Stimulated activated CD8-positive, alpha-beta memory T cell treated with anti-CD3 and anti-CD28 coated beads, Interleukin-7, amount 100 ng/mL, for 48 hours (primary cell): Measurements from ENCODE around the gene ATP11A.

ENCODE experiments used
- DNase-seq, 2 donors: peaks; one replicate each; pipeline ENCODE4 v3.0.0-alpha.2; 2020; ENCODE audit warnings: low read depth in 1 of 2; ENCODE audit errors: extremely low read depth in 1 of 2

Gene ATP11A

DNA sequence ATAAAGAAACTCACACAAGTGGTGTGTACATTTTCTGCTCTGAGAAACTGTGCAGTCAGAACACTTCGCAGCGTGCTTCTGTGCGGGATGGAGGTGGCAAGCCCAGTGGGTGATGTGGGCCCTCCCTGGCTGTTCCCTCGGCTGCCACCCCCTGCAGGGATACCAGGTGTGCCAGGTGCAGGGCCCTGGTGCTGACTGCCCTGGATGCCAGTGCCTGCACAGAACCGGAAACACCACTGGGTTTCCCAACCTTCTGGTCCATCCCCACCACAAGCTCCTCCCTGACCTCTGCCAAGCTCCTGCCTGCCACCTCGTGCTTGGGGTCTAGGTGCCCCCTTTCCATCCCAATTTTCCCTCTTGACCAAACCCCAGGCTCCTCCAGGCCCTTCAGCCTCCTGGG is 197.3 kb downstream of the ATP11A start:
- DNase-seq: no peak

DNA sequence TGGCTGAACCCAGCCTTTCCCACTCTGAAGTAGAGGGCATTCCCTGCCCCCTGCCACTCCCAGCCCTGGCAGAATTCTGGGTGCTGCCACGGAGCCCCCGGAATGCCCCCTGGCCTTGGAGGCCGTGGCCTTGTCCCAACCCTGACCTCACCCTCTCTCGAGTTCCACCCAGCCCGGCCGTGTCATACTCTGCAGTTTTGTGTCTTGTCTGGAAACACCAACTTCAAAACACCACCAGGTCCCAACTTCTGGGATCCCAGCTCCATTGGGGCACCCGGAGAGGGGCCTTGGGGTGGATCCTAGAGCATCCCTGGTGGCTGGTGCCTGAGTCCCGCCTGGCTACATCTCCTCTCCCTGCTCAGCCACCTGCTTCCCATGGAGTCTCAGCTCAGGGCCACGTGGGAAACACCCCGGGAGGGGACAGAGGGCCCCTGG is 197.7 kb downstream of the ATP11A start:
- DNase-seq: no peak

- DNase-seq: no peak
Measured at GRCh38 chr13:112888238-112889111, 198.6 kb downstream of the ATP11A start.

- DNase-seq: no peak
Measured at GRCh38 chr13:112889351-112890290, 199.8 kb downstream of the ATP11A start.

DNA sequence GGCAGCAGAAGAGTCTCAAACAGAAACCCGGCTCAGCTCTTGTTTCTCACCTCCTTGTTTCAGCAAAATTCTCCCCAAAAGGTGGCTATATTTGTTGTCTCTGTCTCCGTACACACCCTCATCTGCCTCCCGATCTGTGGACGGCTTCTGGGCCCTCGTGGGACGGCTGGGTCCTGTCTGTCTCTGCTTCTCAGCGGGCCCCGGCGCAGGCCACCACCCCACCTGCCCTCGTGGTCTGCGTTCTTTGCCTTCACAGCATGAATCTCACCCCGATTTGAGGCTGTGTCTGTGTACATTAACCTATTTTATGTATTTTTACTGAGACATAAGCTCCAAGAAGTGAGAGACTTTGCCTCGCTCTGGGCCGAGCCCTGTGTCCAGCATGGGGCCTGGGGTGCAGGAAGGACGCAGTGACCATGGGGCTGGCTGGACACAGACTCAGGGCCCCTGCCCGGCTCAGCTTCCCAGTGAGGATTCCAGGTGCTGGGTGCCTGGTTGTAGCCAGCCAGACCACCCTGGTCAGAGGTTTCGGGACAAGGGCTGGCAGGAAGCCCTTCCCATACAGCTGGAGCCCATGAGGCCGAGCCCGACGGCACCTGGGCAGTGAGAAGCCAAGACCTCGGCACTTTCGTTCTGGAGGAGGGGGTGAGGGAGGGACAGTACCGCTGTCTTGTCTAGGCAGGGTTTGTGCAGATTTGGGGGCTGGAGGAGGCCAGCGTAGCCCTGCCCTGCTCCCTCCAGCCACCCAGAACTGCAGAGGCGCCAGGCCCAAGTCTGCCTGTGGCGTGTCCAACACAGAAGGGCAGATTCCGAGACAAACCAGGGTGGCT is 200.7 kb downstream of the ATP11A start:
- no peak for DNase-seq

DNA sequence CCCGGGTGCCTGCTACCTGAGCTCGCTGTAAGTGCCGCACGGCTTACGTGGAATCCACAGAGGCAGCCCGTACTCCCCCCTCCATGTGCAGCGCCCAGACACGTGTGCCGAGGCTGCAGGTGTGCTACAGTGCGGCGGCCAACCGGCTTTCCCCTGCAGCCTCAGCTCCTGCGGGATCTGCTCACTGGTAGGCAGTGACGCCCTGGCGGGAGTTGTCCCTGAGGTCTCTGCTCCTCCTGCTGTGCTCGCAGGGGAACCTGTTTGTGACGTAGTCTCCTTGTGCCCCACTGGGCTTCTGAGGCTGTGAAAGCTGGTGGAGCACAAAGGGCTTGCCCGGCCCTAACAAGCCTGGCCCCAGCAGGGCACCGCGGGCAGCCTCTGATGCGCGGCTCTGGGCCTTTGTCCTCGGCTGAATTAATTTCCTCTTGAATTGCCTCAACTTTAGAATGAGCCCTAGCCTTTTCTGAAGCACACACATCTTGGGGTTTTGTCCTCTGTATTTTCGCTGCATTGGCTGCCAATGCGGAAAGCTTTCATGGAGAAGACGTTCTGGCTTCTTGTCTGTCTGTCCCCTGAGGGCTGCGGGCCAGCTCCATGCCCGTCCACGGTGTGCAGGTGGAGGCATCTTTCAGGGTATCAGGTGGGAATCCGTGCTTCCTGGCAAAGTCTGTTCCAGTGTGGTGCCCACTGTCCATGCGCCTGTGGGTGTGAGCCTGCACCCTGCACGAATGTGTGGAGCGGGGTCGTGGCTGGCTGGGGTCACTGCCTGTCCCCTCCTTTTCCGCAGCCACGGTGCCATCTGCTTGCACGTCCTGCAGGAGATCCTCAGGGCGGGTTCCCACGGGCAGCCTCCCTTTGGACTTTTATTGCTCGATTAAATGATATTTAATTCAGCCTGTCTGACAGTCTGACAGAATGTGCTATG is 201.9 kb downstream of the ATP11A start:
- DNase-seq: no peak

- DNase-seq: no peak
Measured at GRCh38 chr13:112892426-112893206, 202.8 kb downstream of the ATP11A start.

DNA sequence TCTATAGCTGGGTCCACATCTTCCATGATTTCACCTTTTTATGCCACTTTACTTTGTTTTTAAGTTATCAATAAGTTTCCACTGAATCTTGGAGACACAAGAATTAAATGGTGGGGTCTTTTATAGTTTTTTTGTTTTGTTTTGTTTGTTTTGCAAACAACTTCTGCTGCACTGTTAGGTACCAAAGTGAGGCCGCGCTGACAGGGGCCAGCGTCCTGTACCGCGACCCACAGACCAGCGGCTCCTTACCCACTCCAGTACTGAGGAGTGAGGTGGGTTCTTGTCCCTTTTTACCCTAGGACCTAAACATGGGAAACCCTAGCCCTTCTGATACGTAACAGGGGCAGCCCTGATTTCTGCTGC is 203.3 kb downstream of the ATP11A start:
- DNase-seq: no peak

DNA sequence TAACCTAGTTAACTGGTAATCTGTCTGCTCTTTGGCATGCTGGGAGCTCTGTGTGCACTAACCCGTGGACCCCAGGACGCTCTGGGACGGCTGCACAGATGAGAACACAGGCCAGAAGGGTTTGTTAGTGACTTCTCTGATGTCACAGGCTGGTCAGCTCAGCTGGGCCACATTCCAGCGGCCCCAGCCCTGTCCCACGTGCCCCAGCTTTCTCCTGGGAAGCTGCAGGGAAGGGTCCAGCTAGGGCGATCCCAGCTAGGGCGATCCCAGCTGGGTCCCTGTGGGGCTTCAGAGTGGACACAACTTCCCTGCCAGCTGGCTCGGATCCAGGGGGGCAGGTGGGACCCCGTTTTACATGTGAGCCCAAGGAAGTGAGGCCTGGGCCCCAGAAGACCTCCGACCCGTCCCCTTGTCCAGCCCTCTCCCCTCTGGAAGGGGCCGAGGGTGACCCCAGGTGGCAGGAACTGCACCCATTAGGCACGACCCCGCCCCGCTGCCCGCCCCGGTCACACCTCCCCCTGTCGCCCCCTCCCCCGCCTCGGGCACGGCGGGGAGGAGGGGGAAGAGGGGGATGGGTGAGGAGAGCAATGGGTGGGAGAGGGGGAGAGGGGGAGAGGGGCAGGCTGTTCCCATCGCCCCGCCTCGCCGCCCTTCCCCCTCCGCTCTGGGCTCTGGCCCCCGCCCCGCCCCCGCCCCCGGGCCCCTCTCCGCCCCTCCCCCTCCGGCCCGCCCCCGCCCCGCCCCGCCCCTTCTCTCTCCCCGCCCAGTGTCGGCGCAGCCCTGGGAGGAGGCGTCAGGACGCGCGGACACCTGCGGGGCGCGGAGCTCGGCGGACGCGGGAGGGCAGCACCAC is 204.0 kb downstream of the ATP11A start:
- no peak for DNase-seq

DNA sequence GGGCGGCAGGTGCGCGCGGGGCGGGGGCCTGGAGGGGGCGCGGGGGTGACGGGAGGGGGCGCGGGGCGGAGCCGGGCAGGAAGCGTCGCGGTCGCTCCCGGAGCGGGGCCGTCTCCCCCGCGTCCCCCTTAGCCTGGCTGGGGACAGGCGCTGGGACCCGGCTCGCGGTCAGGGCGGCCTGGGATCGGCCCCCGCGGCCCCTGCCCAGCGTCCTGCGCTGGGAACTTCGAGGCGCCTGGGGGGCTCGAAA is 204.5 kb downstream of the ATP11A start:
- DNase-seq: no peak

DNA sequence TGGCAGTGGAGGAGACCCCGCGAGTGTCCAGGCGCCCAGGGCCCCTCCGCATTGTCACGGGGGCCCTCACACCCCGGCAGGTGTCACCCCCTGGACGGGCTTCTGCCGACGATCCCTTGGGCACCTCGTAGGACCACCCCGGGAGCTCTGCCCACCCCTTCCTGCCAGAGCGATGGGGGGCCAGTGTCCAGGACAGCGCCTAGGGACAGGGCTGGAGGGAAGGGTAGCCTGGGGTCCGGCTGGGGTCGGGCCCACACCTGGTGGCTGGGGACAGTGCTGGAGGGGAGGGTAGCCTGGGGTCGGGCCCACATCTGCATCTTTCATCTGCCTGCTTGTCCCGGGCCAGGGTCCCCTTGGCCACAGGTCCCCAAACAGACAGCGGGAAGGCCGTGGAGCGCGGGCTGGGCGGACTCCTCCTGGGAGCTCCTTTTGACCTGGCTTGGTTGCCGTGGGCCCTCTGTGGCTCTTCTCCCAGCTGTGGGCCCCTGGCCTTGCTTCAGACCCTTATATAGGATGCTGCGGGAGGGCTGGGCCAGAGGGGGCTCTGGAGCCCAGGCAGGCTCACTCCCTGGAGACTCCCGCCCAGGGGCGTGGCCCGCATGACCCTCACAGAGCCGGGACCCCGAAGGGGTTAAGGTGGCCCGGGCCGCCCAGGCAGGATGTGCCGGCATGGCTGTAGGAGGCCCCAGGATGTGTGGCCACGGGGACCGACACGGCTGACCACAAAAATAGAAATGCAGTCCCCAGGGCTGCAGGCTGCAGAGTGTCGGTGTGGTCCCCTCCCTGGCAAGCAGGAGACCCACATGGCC is 205.0 kb downstream of the ATP11A start:
- DNase-seq: no peak

DNA sequence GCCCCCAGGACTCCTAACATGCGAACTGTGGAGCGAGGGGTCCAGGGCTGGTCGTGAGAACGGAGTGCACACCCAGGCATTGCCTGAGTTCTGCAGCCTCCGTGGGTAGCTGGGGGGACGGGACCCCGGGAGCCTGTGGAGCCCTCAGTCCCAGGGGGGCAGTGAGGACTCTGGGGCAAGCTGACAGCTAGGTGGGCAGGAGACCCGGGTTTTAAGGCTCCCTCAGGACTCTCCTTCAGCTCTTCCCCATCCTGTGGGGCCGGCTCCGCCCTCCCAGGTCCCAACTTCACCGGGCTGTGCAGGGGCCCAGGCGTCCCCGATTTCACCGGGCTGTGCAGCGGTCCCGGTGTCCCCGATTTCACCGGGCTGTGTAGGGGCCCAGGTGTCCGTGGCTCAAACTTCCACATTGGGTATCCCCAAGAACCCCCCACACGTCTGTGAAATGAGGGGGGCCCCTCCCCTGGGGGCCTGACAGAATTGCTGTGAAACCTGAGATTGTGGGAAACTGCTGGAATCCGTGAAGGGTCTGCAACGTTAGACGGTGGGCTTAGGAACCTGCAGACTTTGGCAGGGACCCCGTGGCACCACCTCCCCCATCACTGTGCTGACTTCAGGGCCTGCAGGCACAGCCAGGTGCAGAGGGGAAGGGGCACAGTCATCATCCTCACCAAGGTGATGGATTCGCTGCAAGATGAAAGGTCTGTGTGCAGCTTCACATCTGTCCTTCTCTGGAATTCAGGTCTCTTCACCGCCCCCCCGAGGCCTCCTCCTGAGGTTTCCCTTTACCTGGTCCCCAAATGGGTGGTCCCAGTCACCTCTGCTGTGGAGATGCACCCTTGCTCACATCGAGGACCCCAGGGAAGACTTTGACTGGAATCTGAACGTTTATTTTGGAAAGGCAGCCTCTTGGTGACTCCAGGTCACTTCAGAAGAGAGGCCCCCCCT is 206.0 kb downstream of the ATP11A start:
- no peak for DNase-seq

DNA sequence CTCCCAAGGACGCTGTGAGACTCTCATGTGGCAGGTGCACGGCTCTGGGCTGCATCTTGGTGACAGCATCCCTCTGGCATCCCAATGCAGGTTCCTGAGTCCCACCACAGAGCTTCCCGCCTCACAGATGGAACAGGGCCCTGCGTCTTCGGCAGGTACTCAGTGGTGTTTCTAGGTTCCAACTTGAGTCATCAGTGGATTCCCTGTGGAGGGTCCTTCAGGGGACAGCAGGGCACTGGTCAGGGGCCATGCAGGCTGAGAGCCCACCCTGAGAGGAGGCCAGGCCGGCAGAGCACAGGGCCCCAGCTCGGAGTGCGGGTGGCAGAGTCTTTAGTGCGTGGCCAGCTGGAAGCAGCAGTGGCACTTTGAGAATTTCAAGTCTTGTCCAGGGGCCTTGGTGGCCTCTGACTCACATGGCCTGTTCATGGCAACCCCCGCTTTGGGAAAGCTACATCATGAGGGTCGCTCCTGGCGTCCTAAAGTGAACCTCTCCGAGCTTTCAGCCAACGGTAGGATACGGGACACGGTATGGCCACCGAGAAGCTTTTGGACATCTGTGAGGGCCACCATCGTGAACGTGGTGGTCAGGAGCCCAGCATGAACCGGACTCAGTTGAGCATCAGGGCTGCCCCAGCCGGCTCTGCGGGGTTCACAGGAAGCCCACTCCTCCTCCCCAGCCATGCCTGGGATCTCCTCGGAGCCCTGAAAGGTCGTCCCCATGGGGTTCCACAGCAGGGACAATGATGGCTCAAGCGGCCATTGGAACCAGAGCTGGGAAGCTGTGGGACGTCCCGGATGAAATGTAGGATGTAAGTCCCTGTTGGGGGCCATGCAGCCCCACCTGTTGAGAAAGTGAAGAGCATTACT is 207.1 kb downstream of the ATP11A start:
- no peak for DNase-seq

DNA sequence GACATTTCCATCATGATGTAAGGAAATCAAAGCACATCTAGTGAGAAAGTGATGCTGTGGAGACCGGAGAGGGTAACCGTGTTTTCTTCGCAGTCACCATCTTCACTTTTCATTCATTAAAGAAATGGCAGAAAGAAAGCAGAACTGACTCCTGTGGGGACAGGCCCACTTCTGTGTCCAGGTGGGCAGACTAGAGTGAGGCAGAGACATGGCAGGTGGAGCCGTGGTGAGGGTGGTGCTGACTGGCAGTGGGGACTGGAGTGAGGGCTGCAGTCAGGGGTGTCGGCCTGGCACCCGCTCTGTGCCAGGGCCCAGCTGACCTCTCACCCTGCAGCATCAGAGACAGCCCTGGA is 207.7 kb downstream of the ATP11A start:
- no peak for DNase-seq

GRCh38 chr13:112897956-112898620 is 208.2 kb downstream of the ATP11A start:
- no peak for DNase-seq
